ENCODE data around the gene ZNF883. TPM values are rescaled to one million over a fixed set of nuclear protein-coding genes. Genes with fewer than 3 reads are reported as not detected.
A peak's percentile ranks its signal among the peaks of the same experiment; 100 is the strongest.
"Not testable (repeated sequence)": the region's sequence is repeated elsewhere in the genome, so short reads cannot be mapped to it uniquely, and the experiment has no call there.

ZNF883 gene
- 1 to 10 TPM in 2 of 4 donors, under 1 TPM in 2; 0.84 to 2.4 (median 1.1) TPM for total RNA-seq

GRCh38 chr9:113011911-113012381, at the start of gene ZNF883:
TSS of gene ZNF883 (minus strand) at chr9:113012192.
- H3K36me3 ChIP-seq, result peaks cover 0 to 54% (median 0%) of the 10 kb centered on the region in 3 donors
- peak within 1 kb of the TSS in 1 of 4 donors; percentile 33 for H3K4me3 ChIP-seq
- DNase-seq (ENCODE audit: low spot score in 2 of 2), result no peak
- TF ChIP-seq EP300 (IDR thresholded peaks at IDR 0.05) (no peak), CTCF (IDR thresholded peaks at IDR 0.05) (no peak), POLR2A (IDR thresholded peaks at IDR 0.05) (no peak)
- no peaks in the 10 kb centered on the region for H3K27me3 ChIP-seq
- H3K4me1 ChIP-seq, result no peaks in the 10 kb centered on the region
- H3K9me3 ChIP-seq, result peaks cover 0 to 88% (median 21%) of the 10 kb centered on the region in 4 donors
- H3K27ac ChIP-seq, result no peak within 1 kb of the TSS
- 2 to 4% methylated on average over 30 of the region's 30 CpGs for WGBS, 2 donors

GRCh38 chr9:113061072-113061850, 49.3 kb upstream of the ZNF883 start:
- H3K4me3 ChIP-seq, H3K36me3 ChIP-seq, H3K27ac ChIP-seq, H3K4me1 ChIP-seq: not testable (repeated sequence)
- 42 to 56% methylated on average over 24 to 28 of the region's 33 CpGs for WGBS, 2 donors
- peaks cover 0 to 45% (median 7%) of the 10 kb centered on the region in 4 donors for H3K9me3 ChIP-seq
- DNase-seq (ENCODE audit: low spot score in 2 of 2), result peak in 1 of 2 donors; percentile 20
- H3K27me3 ChIP-seq, result peaks cover 0 to 40% of the 10 kb centered on the region in 2 donors

- DNase-seq (ENCODE audit: low spot score in 2 of 2); H3K4me3 ChIP-seq; H3K36me3 ChIP-seq; H3K27ac ChIP-seq: not testable (repeated sequence)
- WGBS, 2 donors, result 23 to 25% methylated on average over 44 to 49 of the region's 61 CpGs
- peaks cover 0 to 40% of the 10 kb centered on the region in 2 donors for H3K27me3 ChIP-seq
- H3K9me3 ChIP-seq, result peaks cover 0 to 60% (median 7%) of the 10 kb centered on the region in 4 donors
- peaks cover 0 to 12% (median 1%) of the 10 kb centered on the region in 4 donors for H3K4me1 ChIP-seq
Observed at GRCh38 chr9:113059581-113060284, 47.7 kb upstream of the ZNF883 start.

GRCh38 chr9:113057193-113057592, 45.2 kb upstream of the ZNF883 start:
- no peak for TF ChIP-seq POLR2A (IDR thresholded peaks at IDR 0.05)
- TF ChIP-seq CTCF (IDR thresholded peaks at IDR 0.05), result no peak
- no peak for TF ChIP-seq EP300 (IDR thresholded peaks at IDR 0.05)
- no peak for DNase-seq (ENCODE audit: low spot score in 2 of 2)
- peaks cover 0 to 80% (median 13%) of the 10 kb centered on the region in 4 donors for H3K9me3 ChIP-seq
- peak overlapping the region; percentile 44 to 86 (median 76) for H3K27ac ChIP-seq
- peaks cover 0 to 12% (median 1%) of the 10 kb centered on the region in 4 donors for H3K4me1 ChIP-seq
- WGBS, 2 donors, result 46 to 52% methylated on average over 5 of the region's 5 CpGs
- H3K4me3 ChIP-seq, result peak overlapping the region; percentile 63 to 92 (median 76)
- H3K27me3 ChIP-seq, result peaks cover 0 to 33% of the 10 kb centered on the region in 2 donors
- peaks cover 0 to 24% (median 0%) of the 10 kb centered on the region in 3 donors for H3K36me3 ChIP-seq

GRCh38 chr9:113056191-113057106, 44.5 kb upstream of the ZNF883 start, which contains the start of gene ZFP37:
TSS of gene ZFP37 (minus strand) at chr9:113056724. CDS start at chr9:113056688, 36 bp downstream.
- Histone ChIP-seq H3K9me3 (peaks cover 0 to 84% (median 16%) of the 10 kb centered on the region in 4 donors), H3K27me3 (peaks cover 0 to 29% of the 10 kb centered on the region in 2 donors), H3K4me3 (peak within 1 kb of the TSS; percentile 63 to 92 (median 76)), H3K4me1 (peaks cover 0 to 12% (median 1%) of the 10 kb centered on the region in 4 donors), H3K27ac (peak within 1 kb of the TSS; percentile 65 to 86 (median 78)), H3K36me3 (peaks cover 0 to 32% (median 0%) of the 10 kb centered on the region in 3 donors)
- TF ChIP-seq POLR2A (IDR thresholded peaks at IDR 0.05) (peak in 1 of 2 donors; percentile 44), CTCF (IDR thresholded peaks at IDR 0.05) (peak in 2 of 5 experiments; percentile 5 to 28), EP300 (IDR thresholded peaks at IDR 0.05) (peak; percentile 24 to 88)
- peak; percentile 83 to 90 for DNase-seq (ENCODE audit: low spot score in 2 of 2)
- 3 to 5% methylated on average over 39 to 62 of the region's 62 CpGs for WGBS, 2 donors
